ENCODE data around the gene MAN2A1. TPM values are rescaled to one million over a fixed set of nuclear protein-coding genes. Genes with fewer than 3 reads are reported as not detected.

Gene MAN2A1
- polyA plus RNA-seq, 3 donors: 17.0 to 23.0 (median 20.1) TPM

- Histone ChIP-seq H4K20me1 (ENCODE audit: insufficient read depth, low read length) (peaks cover 45% of the 10 kb centered on the region), H3K79me2 (ENCODE audit: insufficient read depth, low read length) (peaks cover 62% of the 10 kb centered on the region), H3K9me3 (replicated peaks in 1 of 2; ENCODE audit: control insufficient read depth in 1 of 2, insufficient read depth in 1 of 2, low read length in 2 of 2) (peaks cover 0 to 3% of the 10 kb centered on the region in 2 donors), H3K4me1 (ENCODE audit: control insufficient read depth in 1 of 2, insufficient read depth in 2 of 2, low read length in 2 of 2) (peaks cover 44 to 56% of the 10 kb centered on the region in 2 donors), H3K4me3 (replicated peaks in 1 of 3; ENCODE audit: low read depth in 2 of 3, low read length in 3 of 3) (peak overlapping the region; percentile 75 to 94 (median 81)), H3K27ac (ENCODE audit: low read depth in 1 of 2, low read length in 2 of 2) (peak overlapping the region; percentile 13 to 94), H3K36me3 (replicated peaks in 1 of 2; ENCODE audit: control insufficient read depth in 1 of 2, insufficient read depth in 2 of 2, low read length in 2 of 2) (no peaks in the 10 kb centered on the region), H2AFZ (ENCODE audit: insufficient read depth, low read depth, low read length, poor library complexity, severe bottlenecking) (peak overlapping the region; percentile 86), H3K9ac (ENCODE audit: insufficient read depth, low read length, poor library complexity, severe bottlenecking) (peak overlapping the region; percentile 87), H3K27me3 (ENCODE audit: control insufficient read depth in 2 of 2, insufficient read depth in 2 of 2, low read length in 2 of 2) (no peaks in the 10 kb centered on the region), H3K4me2 (replicated peaks; ENCODE audit: extremely low read depth, low read length, poor library complexity, severe bottlenecking) (peak overlapping the region; percentile 85)
- H3K4me1 Mint-ChIP-seq: peaks cover 60% of the 10 kb centered on the region
- intact Hi-C loops (cut with micrococcal nuclease): loop anchor here (2.0 kb wide), 1 partner anchor 34 kb away; no protein-coding TSS in a partner anchor
- TF ChIP-seq CTCF (IDR thresholded peaks at IDR 0.05): peak; percentile 61
- peaks cover 0 to 11% (median 2%) of the 10 kb centered on the region in 7 donors for H3K9me3 Mint-ChIP-seq
- WGBS (ENCODE audit: insufficient coverage): 4% methylated on average over 10 of the region's 26 CpGs
- peak; percentile 57 to 63 (median 58) for DNase-seq
- no peaks in the 10 kb centered on the region for H3K27me3 Mint-ChIP-seq (ENCODE audit: low read depth in 3 of 3)
- peak overlapping the region; percentile 83 to 96 (median 89) for H3K27ac Mint-ChIP-seq
- H3K36me3 Mint-ChIP-seq: peaks cover 5 to 6% of the 10 kb centered on the region in 2 donors
- peak overlapping the region; percentile 87 to 98 for H3K4me3 Mint-ChIP-seq
Observed at GRCh38 chr5:109690975-109691574, 1.3 kb downstream of the MAN2A1 start.

- H2AFZ ChIP-seq (ENCODE audit: insufficient read depth, low read depth, low read length, poor library complexity, severe bottlenecking): no peak overlapping the region
Observed at GRCh38 chr5:109691996-109692395, 2.3 kb downstream of the MAN2A1 start.

More at GRCh38 chr5:109691996-109692395, 2.3 kb downstream of the MAN2A1 start:
- H3K36me3 Mint-ChIP-seq: peaks cover 5 to 9% of the 10 kb centered on the region in 2 donors
- Histone ChIP-seq H3K4me3 (replicated peaks in 1 of 3; ENCODE audit: low read depth in 2 of 3, low read length in 3 of 3) (peak overlapping the region in 1 of 3 experiments; percentile 94), H3K4me2 (replicated peaks; ENCODE audit: extremely low read depth, low read length, poor library complexity, severe bottlenecking) (peak overlapping the region; percentile 85), H3K36me3 (replicated peaks in 1 of 2; ENCODE audit: control insufficient read depth in 1 of 2, insufficient read depth in 2 of 2, low read length in 2 of 2) (no peaks in the 10 kb centered on the region), H3K79me2 (ENCODE audit: insufficient read depth, low read length) (peaks cover 71% of the 10 kb centered on the region), H3K27ac (ENCODE audit: low read depth in 1 of 2, low read length in 2 of 2) (peak overlapping the region in 1 of 2 donors; percentile 17), H3K27me3 (ENCODE audit: control insufficient read depth in 2 of 2, insufficient read depth in 2 of 2, low read length in 2 of 2) (no peaks in the 10 kb centered on the region), H4K20me1 (ENCODE audit: insufficient read depth, low read length) (peaks cover 45% of the 10 kb centered on the region), H3K9me3 (replicated peaks in 1 of 2; ENCODE audit: control insufficient read depth in 1 of 2, insufficient read depth in 1 of 2, low read length in 2 of 2) (peaks cover 0 to 3% of the 10 kb centered on the region in 2 donors), H3K4me1 (ENCODE audit: control insufficient read depth in 1 of 2, insufficient read depth in 2 of 2, low read length in 2 of 2) (peaks cover 49 to 65% of the 10 kb centered on the region in 2 donors), H3K9ac (ENCODE audit: insufficient read depth, low read length, poor library complexity, severe bottlenecking) (no peak overlapping the region)
- DNase-seq: peak in 2 of 3 donors; percentile 34 to 55
- no peak for TF ChIP-seq CTCF (IDR thresholded peaks at IDR 0.05)
- peaks cover 0 to 11% (median 2%) of the 10 kb centered on the region in 7 donors for H3K9me3 Mint-ChIP-seq
- peak overlapping the region; percentile 87 to 98 for H3K4me3 Mint-ChIP-seq
- peak overlapping the region in 3 of 7 donors; percentile 10 to 96 (median 25) for H3K27ac Mint-ChIP-seq
- intact Hi-C loops (cut with micrococcal nuclease): loop anchor here (2.0 kb wide), 1 partner anchor 35 kb away; no protein-coding TSS in a partner anchor
- H3K27me3 Mint-ChIP-seq (ENCODE audit: low read depth in 3 of 3): no peaks in the 10 kb centered on the region
- peaks cover 68% of the 10 kb centered on the region for H3K4me1 Mint-ChIP-seq
- 33% methylated on average over 1 of the region's 1 CpG for WGBS (ENCODE audit: insufficient coverage)
